GM21390 (cell line): ENCODE data around the gene EEF1AKMT2.

Experiments used
- ATAC-seq: cut with Tn5 transposase; IDR thresholded peaks from one replicate; pipeline ENCODE4 v1.9.1; 2021; ENCODE audit not compliant: unreplicated experiment

The EEF1AKMT2 gene

DNA sequence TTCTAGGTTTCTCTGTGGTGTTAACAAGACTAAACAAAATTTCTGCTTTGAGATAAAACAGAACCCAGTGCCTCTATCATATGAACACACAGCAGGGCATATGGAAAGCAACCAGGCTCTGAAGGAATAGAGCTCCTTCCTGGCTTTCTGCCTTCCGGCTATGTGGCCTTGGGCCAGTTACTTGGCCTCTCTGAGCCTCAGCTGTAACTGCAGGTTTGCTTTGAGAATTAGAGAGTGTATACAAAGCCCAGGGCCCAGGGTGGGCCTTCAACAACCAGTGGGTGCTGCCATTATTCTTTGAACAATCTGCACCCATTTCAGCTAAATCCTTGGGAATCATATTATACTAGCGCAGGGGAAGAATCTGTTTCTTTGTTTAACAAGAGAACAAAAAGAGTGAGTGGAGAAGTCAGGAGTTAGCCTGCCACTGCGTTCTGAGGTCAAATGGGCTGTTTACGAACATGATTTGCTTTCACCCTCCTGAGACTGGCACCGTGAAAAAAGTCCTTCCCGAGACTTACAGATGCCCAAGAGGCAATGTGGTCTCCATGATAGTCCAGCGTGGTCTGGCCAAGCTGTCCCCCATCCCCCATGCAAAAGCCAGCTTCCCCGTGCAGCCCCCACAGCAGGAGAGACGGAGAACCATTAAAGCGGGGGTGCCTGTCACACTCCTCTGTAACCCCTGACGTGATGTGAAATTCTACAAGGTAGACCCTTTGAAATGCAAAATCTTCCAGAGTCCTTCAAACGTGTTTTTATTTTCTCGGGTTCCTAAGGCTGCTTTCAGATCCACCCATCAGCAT is 52.4 kb downstream of the EEF1AKMT2 start:
- no peak for ATAC-seq

DNA sequence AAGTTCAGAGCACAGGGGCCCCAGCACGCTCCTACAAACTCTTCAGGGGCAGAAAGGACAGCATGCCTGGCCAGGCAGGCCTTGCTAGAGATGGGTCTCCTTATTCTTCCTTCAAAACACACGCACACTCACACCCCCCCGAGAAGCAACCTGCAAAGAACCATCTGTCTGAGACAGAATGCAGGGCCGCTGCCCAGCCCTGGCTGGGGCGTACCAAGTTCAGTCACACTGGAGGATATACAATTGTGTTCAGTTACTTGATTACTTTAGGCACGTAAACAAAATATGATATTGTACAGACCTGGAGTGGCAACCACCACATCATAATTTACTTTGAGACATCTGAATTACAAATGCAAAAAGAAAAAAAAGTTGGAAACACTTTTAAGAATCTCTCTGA is 53.2 kb downstream of the EEF1AKMT2 start:
- no peak for ATAC-seq

- no peak for ATAC-seq
These were observed 54.0 kb downstream of the EEF1AKMT2 start for GRCh38 chr10:124737708-124738107.

- no peak for ATAC-seq
These were observed 54.5 kb downstream of the EEF1AKMT2 start for GRCh38 chr10:124737221-124737620.

DNA sequence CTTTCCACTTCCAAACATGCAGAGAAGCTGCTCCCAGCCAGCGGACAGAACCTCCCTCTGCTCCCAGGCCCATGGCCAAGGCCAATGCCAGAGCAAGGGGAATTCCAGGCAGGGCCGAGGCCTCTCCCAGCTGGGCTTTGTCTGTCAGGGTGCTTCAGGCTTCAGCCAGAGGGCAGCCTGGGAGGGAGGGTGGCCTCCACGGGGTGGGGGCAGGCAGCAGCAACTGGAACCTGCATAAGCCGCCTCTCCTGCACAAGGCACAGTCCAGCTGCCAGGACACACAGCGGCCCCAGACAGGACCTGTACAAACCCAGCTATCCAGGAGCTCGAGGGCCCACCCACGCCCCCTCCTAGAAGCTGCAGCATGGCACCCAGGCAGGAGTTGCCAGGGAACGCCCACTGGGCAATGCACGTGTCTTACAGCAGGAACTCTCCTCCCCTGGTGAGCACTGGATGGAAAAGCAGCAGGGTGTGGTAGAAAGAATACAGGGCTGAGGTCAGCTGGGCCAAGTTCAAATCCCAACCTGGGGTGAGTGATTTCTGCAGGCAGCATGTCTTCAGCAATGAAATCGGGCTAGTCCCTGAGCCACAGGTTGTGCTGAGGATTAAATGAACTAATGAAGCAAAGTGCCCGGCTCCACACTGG is 55.1 kb downstream of the EEF1AKMT2 start:
- no peak for ATAC-seq

DNA sequence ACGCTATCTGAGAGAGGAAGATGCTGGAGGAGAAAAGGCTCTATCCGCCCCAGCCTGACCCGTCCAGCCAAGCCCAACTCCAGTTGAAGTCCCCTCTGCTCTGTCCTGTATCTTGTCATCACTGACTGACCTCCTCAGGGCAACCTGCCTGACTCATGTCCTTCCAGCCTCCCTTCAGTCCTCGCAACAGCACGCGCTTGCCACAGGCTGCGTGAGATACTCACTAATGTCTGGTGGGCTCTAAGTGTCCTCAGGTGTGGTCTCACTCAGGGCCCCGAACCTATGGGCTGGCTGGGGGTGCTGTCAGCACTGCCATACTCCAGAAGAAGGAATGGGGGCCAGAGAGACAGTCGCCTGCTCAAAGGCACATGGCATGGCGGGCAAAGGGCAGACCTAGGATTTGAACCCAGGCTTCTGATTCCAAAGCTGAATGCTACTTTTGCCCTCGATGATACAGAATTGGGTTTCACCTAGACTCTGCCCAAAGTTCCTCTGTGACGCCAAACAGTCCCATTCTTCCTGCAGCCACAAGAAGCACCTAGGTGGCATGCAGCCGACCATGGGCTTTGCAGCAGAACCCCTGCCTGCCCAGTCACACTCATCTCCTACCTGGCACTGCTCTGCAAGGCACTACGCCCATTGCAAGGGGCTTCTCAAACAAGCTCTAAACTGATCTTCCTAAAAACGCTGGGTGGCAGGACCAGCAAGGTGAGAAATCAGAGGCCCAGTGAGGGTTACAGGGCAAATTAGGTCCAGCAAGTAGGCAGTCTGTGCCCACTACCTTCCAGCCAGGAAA is 56.0 kb downstream of the EEF1AKMT2 start:
- ATAC-seq, result no peak

DNA sequence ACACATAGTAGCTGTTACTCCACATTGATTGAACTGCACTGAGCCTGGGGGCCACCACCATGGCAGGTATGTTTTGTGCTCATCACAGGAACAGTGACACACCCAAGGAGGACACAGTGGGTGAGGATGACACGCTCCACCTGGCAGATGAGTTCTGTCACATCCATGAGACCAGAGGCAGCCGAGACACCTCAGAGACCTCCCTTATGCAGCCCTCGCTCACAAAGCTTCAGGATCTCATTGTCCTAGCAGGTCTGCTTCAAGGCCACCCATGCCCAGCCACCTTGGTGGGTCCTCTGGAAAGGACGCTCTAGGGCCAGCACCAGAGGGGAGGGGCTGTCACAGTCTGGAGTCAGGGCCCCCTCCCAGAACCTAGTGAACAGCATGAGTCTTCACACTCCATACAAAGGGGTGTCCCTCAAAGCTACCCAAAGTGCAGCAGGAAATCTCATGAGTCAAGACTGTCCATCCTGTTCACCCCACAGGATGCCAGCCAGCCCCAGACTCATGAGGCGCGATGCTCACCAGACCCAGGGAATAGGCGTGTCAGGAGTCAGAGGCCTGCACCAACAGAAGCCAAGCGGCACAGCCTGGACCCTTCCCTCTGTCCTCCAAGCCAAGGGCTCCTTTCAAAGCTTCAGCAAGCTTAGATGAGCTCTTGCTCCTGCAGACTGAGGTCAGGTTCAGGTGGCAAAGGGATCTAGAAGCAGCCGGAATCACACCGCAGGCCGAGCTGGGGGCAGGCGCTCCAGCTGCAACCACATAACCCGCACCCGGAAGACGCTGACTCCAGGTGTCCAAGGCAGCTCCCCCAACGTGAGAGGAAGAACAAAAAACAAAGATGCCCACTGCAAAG is 57.1 kb downstream of the EEF1AKMT2 start:
- ATAC-seq, result no peak

GRCh38 chr10:124733571-124734245 is 58.0 kb downstream of the EEF1AKMT2 start:
- no peak for ATAC-seq

DNA sequence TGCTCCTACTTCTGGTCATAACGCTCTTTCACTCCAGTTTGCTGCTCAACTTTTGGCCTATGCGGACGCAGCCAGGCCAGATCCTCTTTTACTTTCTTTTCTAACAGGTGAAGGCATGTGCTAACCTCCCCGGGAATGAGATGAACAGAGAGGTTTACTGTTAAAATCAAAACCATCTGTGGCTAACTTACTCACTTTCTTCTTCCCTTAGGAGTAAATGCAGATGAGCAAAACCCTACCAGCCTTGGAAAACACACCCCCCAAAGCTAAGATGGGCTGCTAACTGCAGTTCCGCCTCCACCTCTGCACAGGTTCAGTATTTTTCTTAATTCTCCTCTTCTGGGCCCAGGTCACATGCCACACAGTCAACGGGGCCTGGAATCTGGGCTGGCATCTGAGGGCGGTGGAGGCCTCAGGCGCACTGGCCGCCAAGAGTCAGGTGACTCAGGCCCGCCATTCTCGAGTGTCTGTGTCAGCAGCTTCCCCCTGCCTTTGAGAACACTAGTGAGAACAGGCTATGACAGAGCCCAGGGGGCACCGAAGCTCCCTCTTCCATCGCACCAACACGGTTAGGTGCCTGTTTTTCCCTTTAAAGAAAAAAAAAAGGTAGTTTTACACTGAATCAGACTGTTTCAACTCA is 58.6 kb downstream of the EEF1AKMT2 start:
- ATAC-seq, result peak; percentile 78

- ATAC-seq, result no peak
These were observed 60.1 kb downstream of the EEF1AKMT2 start for GRCh38 chr10:124731551-124731950.

GRCh38 chr10:124730790-124731189 is 60.9 kb downstream of the EEF1AKMT2 start:
- ATAC-seq, result no peak

DNA sequence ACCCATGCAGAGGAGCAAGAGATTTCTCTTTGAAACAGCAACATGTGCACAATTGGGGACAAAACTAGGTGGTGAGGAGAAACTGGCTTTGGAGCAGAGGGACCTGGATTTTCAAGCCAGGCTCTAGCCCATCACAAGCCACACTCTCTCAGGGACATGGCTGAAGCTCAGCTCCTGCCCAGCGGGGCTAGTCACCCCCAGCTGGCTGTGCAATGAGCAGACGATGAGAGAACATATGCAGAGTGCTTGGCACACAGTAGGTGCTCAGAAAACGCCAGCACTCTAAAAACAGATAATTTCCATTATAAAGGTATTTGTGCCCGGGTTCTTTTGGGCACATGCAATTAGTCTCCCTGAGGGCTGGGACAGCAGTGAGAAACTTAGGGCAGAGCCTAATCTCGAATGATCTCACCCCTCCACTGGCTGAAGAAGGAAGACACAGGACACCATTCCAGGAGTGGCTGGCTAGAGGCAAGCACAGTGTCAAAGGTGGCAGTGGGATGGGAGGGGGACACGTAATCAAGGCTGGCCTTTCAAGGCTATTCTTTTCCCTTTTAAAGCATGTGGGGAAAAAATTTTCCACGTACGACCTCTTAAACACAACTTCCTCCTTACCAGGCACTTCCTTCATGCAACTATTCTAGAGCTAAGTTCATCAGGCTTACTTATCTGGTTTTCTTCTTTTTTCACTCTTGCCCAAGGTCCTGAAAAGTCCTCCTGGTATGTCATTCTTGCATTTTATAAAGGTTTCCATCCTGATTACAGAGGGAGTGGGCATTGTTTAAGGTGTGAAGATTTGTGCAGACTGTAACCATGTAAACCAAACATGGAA is 62.6 kb downstream of the EEF1AKMT2 start:
- no peak for ATAC-seq

DNA sequence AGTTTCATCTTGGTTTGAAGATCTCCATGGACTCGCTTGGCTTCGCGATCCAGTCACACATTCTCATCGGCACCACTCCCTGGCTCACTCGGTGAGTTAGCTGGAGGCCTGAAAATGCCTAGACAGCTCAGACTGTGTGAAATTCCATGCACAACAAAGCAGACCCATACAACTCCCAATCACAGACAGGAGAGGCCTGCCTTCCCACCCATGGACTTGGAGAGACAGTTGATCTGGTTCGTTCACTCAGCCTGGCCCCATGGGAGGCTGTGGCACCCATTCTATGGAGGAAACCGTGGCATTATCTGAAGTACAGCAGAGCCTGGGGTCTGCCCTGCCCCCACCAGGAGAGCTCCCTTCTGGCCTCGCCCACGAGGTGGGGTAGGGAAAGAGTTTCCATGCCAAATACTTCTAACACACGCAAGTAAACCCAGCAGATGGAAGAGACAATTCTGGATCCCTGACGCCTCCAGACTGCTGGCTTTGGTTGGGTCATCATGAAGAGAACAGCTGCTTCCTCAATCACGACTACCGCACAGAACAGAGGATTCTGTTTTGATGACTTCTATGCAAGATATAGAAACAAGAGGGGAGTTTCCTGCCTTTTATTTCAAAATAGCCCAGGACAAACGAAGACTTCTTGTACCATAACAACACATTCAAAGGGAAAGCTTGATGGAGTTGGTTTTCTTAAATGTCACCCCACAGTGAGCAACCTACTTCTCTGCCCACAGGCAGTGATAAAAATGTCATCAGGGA is 63.4 kb downstream of the EEF1AKMT2 start:
- ATAC-seq, result no peak

GRCh38 chr10:124727361-124727960 is 64.2 kb downstream of the EEF1AKMT2 start:
- no peak for ATAC-seq

GRCh38 chr10:124725791-124726190 is 65.9 kb downstream of the EEF1AKMT2 start:
- ATAC-seq, result no peak

DNA sequence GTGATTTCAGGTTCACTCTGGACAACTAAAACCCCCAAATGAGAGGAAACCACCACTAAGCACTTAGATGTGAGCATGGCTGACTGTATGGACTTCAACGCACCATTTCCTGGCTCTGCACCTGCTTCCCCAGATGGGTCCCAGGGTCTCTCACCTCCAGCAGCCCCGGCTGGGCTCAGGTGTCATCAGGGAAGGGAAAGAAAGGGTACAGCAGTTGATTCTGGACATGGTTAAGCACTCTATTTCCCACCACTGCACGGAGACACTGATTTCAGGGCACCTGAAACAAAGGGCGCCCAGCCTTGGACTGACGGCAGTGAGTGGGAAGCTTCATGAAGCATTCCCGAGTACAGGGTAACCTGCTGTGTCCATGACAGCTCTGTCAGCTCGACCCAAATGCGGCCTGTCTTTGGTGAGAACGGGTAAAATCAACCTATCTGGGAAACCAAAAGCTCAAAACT is 66.5 kb downstream of the EEF1AKMT2 start:
- ATAC-seq, result no peak

DNA sequence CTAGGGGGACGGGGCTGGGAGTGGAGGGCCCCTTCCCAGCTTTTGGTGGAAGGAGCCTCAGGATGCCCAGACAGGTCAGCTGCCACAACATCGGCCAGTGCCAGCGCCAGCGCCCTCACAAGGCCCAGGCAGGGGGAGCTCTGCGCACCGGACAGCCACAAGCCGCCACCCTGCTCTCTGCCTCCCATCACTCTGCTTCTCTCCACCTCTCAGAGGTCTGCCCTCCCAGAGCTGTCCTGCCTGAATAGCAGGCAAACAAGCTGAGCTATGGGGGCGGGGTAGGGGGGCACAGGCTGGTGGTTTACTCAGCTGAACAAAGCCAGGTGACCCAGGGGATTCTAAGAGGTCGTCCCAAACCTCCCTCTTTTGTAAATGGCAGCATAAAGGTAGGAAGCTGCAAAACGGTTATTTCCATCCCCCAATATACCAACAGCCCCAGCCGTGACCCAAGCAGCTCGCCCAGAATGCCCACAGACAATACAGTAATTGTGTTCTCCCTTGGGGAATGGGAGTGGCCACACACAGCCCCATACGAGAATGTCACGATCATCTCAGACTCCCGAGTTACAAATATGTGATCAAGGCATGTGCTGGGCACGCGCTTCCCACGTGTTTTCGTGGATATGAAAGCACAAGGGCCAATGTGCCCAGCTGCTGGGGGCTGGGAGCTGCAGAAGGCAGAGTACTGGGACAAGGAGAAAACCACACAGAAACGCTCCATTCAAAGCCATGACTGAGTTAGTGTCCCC is 67.2 kb downstream of the EEF1AKMT2 start:
- ATAC-seq, result no peak
